SU-DHL-6 (cell line): ENCODE data around the gene DEPDC1B.

Experiments used
- CTCF ChIP-seq: fragments of 200-600 bp; sonication (generic); IDR thresholded peaks from one replicate; pipeline ENCODE4 v1.5.1; 2017; ENCODE audit warnings: antibody characterized with exemption, mild to moderate bottlenecking, low read length, moderate library complexity; ENCODE audit not compliant: insufficient read depth, poor library complexity, severe bottlenecking
- EZH2phosphoT487 ChIP-seq: fragments of 200-600 bp; sonication (generic), shearing (Covaris generic); conservative IDR thresholded peaks from 2 replicates; pipeline ENCODE4 v1.6.1; 2018; ENCODE audit warnings: mild to moderate bottlenecking, antibody characterized with exemption, low read length, moderate library complexity, mixed read lengths

DNA sequence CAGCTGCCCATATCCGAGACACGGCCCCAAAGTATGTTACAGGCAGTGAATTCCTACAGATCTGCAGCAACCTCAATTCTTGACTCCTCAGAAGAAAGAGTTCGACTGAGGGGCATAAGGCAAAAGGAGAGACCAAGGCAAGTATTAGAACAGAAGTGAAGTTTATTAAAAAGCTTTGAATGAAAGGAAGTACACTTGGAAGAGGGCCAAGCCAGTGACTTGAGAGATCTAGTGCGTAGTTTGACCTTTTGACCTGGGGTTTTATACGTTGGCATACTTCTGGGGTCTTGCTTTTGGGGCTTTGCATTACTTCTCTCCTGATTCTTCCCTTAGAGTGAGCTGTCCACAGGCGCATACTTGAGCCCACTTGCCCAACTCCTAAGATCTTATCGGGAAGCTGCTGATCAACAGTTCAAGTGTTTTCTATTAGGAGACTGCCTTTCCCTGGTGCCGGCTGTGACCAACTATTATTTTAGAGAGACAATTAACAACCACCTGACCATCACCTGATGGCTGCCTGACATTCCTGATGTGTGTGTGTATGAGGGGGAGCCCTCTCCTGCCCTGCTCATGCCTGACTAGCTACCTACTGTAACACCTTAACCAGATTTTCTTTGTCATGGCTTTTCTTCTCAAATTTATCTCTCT is 1.5 kb upstream of the DEPDC1B start:
- TF ChIP-seq CTCF (no peak), EZH2phosphoT487 (no peak)
